Gastrocnemius medialis (tissue), 4 donors: ENCODE measurements around the gene GLI3.

Experiments used
- POLR2A ChIP-seq, 2 donors: fragments of 450-650 bp; IDR thresholded peaks; one replicate each; pipeline ENCODE4 v1.6.1; 2017; ENCODE audit warnings: antibody characterized with exemption in 2 of 2, mild to moderate bottlenecking in 2 of 2, moderate library complexity in 2 of 2
- TF ChIP-seq, protein P1 (sequence below), 5 experiments: fragments of 450-650 bp in 3 of 5; fragments of 200-600 bp in 2 of 5; sonication (generic) in 2 of 5; IDR thresholded peaks in 4 of 5; conservative IDR thresholded peaks in 1 of 5; 1 replicate in 4 of 5; 2 replicates in 1 of 5; pipeline ENCODE4 v1.5.1; 2016 to 2019; ENCODE audit warnings: antibody characterized with exemption in 5 of 5, mild to moderate bottlenecking in 3 of 5, moderate library complexity in 3 of 5

DNA sequence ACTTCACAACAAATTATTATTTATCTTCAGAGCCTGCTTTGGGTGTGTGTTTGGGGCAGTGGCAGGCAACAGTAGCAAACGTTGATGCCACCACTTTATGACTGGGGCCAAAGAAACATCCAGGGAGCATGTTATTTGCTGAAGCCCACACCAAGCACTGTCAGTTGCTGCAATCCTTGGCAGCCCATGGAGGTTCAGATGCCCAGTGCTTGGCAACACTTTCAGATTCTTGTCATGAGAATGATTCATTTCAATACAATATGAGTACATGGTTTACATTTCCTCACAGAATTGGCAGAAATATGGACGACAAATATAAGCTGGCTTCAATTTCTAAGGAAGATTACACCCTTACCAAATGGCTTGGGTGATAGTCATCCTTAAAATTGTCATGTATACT lies 46.5 kb upstream of the GLI3 start:
- TF ChIP-seq, protein P1, sequence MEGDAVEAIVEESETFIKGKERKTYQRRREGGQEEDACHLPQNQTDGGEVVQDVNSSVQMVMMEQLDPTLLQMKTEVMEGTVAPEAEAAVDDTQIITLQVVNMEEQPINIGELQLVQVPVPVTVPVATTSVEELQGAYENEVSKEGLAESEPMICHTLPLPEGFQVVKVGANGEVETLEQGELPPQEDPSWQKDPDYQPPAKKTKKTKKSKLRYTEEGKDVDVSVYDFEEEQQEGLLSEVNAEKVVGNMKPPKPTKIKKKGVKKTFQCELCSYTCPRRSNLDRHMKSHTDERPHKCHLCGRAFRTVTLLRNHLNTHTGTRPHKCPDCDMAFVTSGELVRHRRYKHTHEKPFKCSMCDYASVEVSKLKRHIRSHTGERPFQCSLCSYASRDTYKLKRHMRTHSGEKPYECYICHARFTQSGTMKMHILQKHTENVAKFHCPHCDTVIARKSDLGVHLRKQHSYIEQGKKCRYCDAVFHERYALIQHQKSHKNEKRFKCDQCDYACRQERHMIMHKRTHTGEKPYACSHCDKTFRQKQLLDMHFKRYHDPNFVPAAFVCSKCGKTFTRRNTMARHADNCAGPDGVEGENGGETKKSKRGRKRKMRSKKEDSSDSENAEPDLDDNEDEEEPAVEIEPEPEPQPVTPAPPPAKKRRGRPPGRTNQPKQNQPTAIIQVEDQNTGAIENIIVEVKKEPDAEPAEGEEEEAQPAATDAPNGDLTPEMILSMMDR (IDR thresholded peaks at IDR 0.05 in 4 of 5, conservative IDR thresholded peaks at IDR 0.05 in 1 of 5), result no peak
- TF ChIP-seq POLR2A (IDR thresholded peaks at IDR 0.05), result no peak
